ENCODE data around the gene ATF7. TPM values are rescaled to one million over a fixed set of nuclear protein-coding genes. Genes with fewer than 3 reads are reported as not detected.

ATF7 gene
- total and polyA plus RNA-seq, 2 donors (not counting 3 experiments of a cell fraction or from before 2014, with no cell fraction given): 36.0 to 68.5 TPM

GRCh38 chr12:53561590-53561953 is 64.6 kb downstream of the ATF7 start:
- intact Hi-C loops (cut with micrococcal nuclease): loop anchor here (1.0 to 2.0 kb wide), 4 partner anchors 18 to 115 kb away; partner anchors contain the start of gene ATP5MC2
- peak overlapping the region; percentile 67 for H3K9ac ChIP-seq (replicated peaks; ENCODE audit: extremely low read depth, insufficient read depth, low read length)
- no peaks in the 10 kb centered on the region for H3K9me3 ChIP-seq (replicated peaks; ENCODE audit: control insufficient read depth, insufficient read depth, low read length)
- dilution Hi-C loops (cut with MboI; ENCODE audit: extremely low pct_ligation_motif_present, low sequenced_read_pairs): no loop called here
- no peaks in the 10 kb centered on the region for H3K27me3 ChIP-seq (ENCODE audit: control insufficient read depth in 2 of 2, insufficient read depth in 2 of 2, low read length in 2 of 2)
- H3K4me3 ChIP-seq (replicated peaks in 1 of 3; ENCODE audit: insufficient read depth in 1 of 3, low read depth in 1 of 3, low read length in 3 of 3): peak overlapping the region in 1 of 3 experiments; percentile 19
- H3K4me2 ChIP-seq (ENCODE audit: insufficient read depth, low read length): peak overlapping the region; percentile 71
- BruUV-seq (replicated peaks): no TSS peak
- FAIRE-seq: peak; percentile 81
- H3K4me1 ChIP-seq (ENCODE audit: control insufficient read depth, extremely low read depth, insufficient read depth, low read length): peaks cover 28% of the 10 kb centered on the region
- peak; percentile 46 for TF ChIP-seq POLR2AphosphoS5 (IDR thresholded peaks at IDR 0.05; ENCODE audit: insufficient read depth, low read depth, low read length)
- TF ChIP-seq MAX (IDR thresholded peaks at IDR 0.05; ENCODE audit: insufficient read depth, insufficient read length): no peak
- TF ChIP-seq, protein P1, sequence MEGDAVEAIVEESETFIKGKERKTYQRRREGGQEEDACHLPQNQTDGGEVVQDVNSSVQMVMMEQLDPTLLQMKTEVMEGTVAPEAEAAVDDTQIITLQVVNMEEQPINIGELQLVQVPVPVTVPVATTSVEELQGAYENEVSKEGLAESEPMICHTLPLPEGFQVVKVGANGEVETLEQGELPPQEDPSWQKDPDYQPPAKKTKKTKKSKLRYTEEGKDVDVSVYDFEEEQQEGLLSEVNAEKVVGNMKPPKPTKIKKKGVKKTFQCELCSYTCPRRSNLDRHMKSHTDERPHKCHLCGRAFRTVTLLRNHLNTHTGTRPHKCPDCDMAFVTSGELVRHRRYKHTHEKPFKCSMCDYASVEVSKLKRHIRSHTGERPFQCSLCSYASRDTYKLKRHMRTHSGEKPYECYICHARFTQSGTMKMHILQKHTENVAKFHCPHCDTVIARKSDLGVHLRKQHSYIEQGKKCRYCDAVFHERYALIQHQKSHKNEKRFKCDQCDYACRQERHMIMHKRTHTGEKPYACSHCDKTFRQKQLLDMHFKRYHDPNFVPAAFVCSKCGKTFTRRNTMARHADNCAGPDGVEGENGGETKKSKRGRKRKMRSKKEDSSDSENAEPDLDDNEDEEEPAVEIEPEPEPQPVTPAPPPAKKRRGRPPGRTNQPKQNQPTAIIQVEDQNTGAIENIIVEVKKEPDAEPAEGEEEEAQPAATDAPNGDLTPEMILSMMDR (IDR thresholded peaks at IDR 0.05; ENCODE audit: extremely low read depth in 1 of 2, insufficient read depth in 1 of 2, low read depth in 1 of 2, low read length in 2 of 2): no peak
- no peak for TF ChIP-seq MYC (IDR thresholded peaks at IDR 0.05; ENCODE audit: low read depth, low read length)
- TF ChIP-seq FOS (IDR thresholded peaks at IDR 0.05; ENCODE audit: borderline replicate concordance, insufficient read depth, low read length): peak; percentile 95
- no peak for TF ChIP-seq POLR2A (IDR thresholded peaks at IDR 0.05; ENCODE audit: low read depth, low read length)
- no peak for TF ChIP-seq EZH2 (IDR thresholded peaks at IDR 0.05; ENCODE audit: borderline replicate concordance, low read depth, low read length, severe bottlenecking)
- TF ChIP-seq GATA2 (IDR thresholded peaks at IDR 0.05; ENCODE audit: insufficient read depth, insufficient read length, low read depth, low read length): no peak
- peak; percentile 98 for TF ChIP-seq JUN (IDR thresholded peaks at IDR 0.05; ENCODE audit: borderline replicate concordance, insufficient read depth, insufficient read length, low read depth)
- no peaks in the 10 kb centered on the region for H3K9me1 ChIP-seq (replicated peaks; ENCODE audit: control insufficient read depth, extremely low read depth, insufficient read depth, low read length)
- ChIA-PET POLR2A (interaction anchor here (0.8 kb wide), 1 partner anchor 61 kb away, joined by 3 read pairs; the partner anchor contains the start of gene TARBP2), CTCF (interaction anchor here (0.7 to 7.6 kb wide), 15 partner anchors 11 to 183 kb away, joined by 3 to 40 read pairs (median 3); partner anchors contain the start of gene ATP5MC2)
- peak overlapping the region; percentile 96 for H3K27ac ChIP-seq (ENCODE audit: insufficient read depth, low read depth, low read length)
- H4K20me1 ChIP-seq (replicated peaks; ENCODE audit: control insufficient read depth, extremely low read depth, insufficient read depth, low read length): no peaks in the 10 kb centered on the region
- H2AFZ ChIP-seq (ENCODE audit: low read depth, low read length): no peak overlapping the region
- peaks cover 12% of the 10 kb centered on the region for H3K79me2 ChIP-seq (ENCODE audit: control insufficient read depth, insufficient read depth, low read length)
- DNase-seq (ENCODE audit: low read depth, low spot score): peak; percentile 93
- H3K36me3 ChIP-seq (ENCODE audit: control insufficient read depth in 2 of 2, extremely low read depth in 1 of 2, insufficient read depth in 2 of 2, low read length in 2 of 2): no peaks in the 10 kb centered on the region
